Naive thymus-derived CD8-positive, alpha-beta T cell (primary cell): ENCODE measurements around the gene ZFHX3. TPM values are rescaled to one million over a fixed set of nuclear protein-coding genes. Genes with fewer than 3 reads are reported as not detected.
A peak's percentile ranks its signal among the peaks of the same experiment; 100 is the strongest.

ENCODE experiments used
- ATAC-seq, 2 donors: fragments of 150-1000 bp; cut with Tn5 transposase in 1 of 2; sonication (Bioruptor Pico), chemical (Tn5 transposase) in 1 of 2; 1 replicate in 1 of 2; 2 replicates in 1 of 2; pipeline ENCODE4 v1.10.0; 2021; ENCODE audit warnings: mild to moderate bottlenecking in 2 of 2, moderate library complexity in 2 of 2
- POLR2A ChIA-PET: fragments of 350-600 bp; sonication (Branson Sonifier 250); formaldehyde crosslinking; loops from one replicate; lab custom pipeline; 2021; ENCODE audit warnings: antibody characterized with exemption; lab: Charles Lee
- DNase-seq, 10 donors: peaks; one replicate each; pipeline versions ENCODE4 v3.0.0 to v3.0.0-alpha.2; 2020 to 2022
- H3K27ac Mint-ChIP-seq, 10 donors: one replicate each; pipeline ENCODE4 v1.8.0; 2020 to 2022; ENCODE audit warnings: mild to moderate bottlenecking in 10 of 10, mixed read lengths in 10 of 10, moderate library complexity in 4 of 10, inconsistent platforms in 1 of 10
- H3K27me3 Mint-ChIP-seq, 5 donors: one replicate each; pipeline ENCODE4 v1.8.0; 2021 to 2022; ENCODE audit warnings: mixed read lengths in 5 of 5
- H3K36me3 Mint-ChIP-seq, 3 donors: one replicate each; pipeline ENCODE4 v1.8.0; 2020 to 2022; ENCODE audit warnings: mixed read lengths in 3 of 3, mild to moderate bottlenecking in 2 of 3, inconsistent platforms in 1 of 3
- H3K4me1 Mint-ChIP-seq, 4 donors: one replicate each; pipeline ENCODE4 v1.8.0; 2021 to 2022; ENCODE audit warnings: mixed read lengths in 4 of 4
- H3K4me3 Mint-ChIP-seq, 10 donors: one replicate each; pipeline ENCODE4 v1.8.0; 2020 to 2022; ENCODE audit warnings: mild to moderate bottlenecking in 10 of 10, mixed read lengths in 10 of 10, moderate library complexity in 6 of 10, inconsistent platforms in 1 of 10
- H3K9me3 Mint-ChIP-seq, 9 donors: one replicate each; pipeline ENCODE4 v1.8.0; 2020 to 2022; ENCODE audit warnings: mixed read lengths in 9 of 9, mild to moderate bottlenecking in 3 of 9, inconsistent platforms in 1 of 9, moderate library complexity in 1 of 9
- polyA plus RNA-seq, 3 donors: library from polyadenylated mRNA; unstranded; fragments of 300-500 nt; fragmentation: Illumina TruSeq; gene quantifications; one replicate each; pipeline ENCODE4 v1.2.3, GENCODE V29; 2021
- total RNA-seq, 8 experiments: library from RNA in 2 of 8; stranded (reverse) in 2 of 8; gene quantifications; one replicate each; pipeline ENCODE4 v1.2.3 and lab custom pipeline; 2021 to 2026

The ZFHX3 gene
- total and polyA plus RNA-seq, 5 experiments from 2014 or later = 0.05 to 0.38 (median 0.34) TPM; not detected in 2

- Mint-ChIP-seq H3K36me3 (no peaks in the 10 kb centered on the region), H3K27ac (no peak overlapping the region), H3K27me3 (peaks cover 0 to 8% (median 0%) of the 10 kb centered on the region in 5 donors), H3K4me1 (no peaks in the 10 kb centered on the region), H3K9me3 (peaks cover 0 to 2% (median 0%) of the 10 kb centered on the region in 9 donors), H3K4me3 (no peak overlapping the region)
- DNase-seq (no peak), ATAC-seq (no peak)
- POLR2A ChIA-PET = no interaction called here
Measured at GRCh38 chr16:72960101-72960500, 87.8 kb downstream of the ZFHX3 start.

- DNase-seq (no peak), ATAC-seq (no peak)
- Mint-ChIP-seq H3K36me3 (no peaks in the 10 kb centered on the region), H3K9me3 (peaks cover 0 to 2% (median 0%) of the 10 kb centered on the region in 9 donors), H3K27ac (no peak overlapping the region), H3K4me1 (no peaks in the 10 kb centered on the region), H3K27me3 (peaks cover 0 to 8% (median 0%) of the 10 kb centered on the region in 5 donors), H3K4me3 (no peak overlapping the region)
- POLR2A ChIA-PET = no interaction called here
Measured at GRCh38 chr16:72959301-72959996, 88.5 kb downstream of the ZFHX3 start.

- Mint-ChIP-seq H3K9me3 (peaks cover 0 to 2% (median 0%) of the 10 kb centered on the region in 9 donors), H3K27me3 (peaks cover 0 to 8% (median 0%) of the 10 kb centered on the region in 5 donors), H3K4me1 (no peaks in the 10 kb centered on the region), H3K36me3 (no peaks in the 10 kb centered on the region), H3K4me3 (no peak overlapping the region), H3K27ac (no peak overlapping the region)
- POLR2A ChIA-PET = no interaction called here
- no peak for ATAC-seq
- DNase-seq = no peak
Measured at GRCh38 chr16:72958522-72959076, 89.3 kb downstream of the ZFHX3 start.

GRCh38 chr16:72957303-72958277 lies 90.3 kb downstream of the ZFHX3 start:
- H3K27me3 Mint-ChIP-seq = peaks cover 0 to 2% (median 0%) of the 10 kb centered on the region in 5 donors
- H3K4me1 Mint-ChIP-seq = peaks cover 0 to 2% (median 0%) of the 10 kb centered on the region in 4 donors
- H3K4me3 Mint-ChIP-seq = no peak overlapping the region
- H3K27ac Mint-ChIP-seq = no peak overlapping the region
- no peaks in the 10 kb centered on the region for H3K36me3 Mint-ChIP-seq
- peaks cover 0 to 2% (median 0%) of the 10 kb centered on the region in 9 donors for H3K9me3 Mint-ChIP-seq
- DNase-seq (no peak), ATAC-seq (no peak)
- POLR2A ChIA-PET = no interaction called here

GRCh38 chr16:72956124-72957064 lies 91.5 kb downstream of the ZFHX3 start:
- POLR2A ChIA-PET = no interaction called here
- peaks cover 0 to 2% (median 0%) of the 10 kb centered on the region in 9 donors for H3K9me3 Mint-ChIP-seq
- no peaks in the 10 kb centered on the region for H3K36me3 Mint-ChIP-seq
- ATAC-seq (no peak), DNase-seq (no peak)
- peaks cover 0 to 2% (median 0%) of the 10 kb centered on the region in 4 donors for H3K4me1 Mint-ChIP-seq
- no peaks in the 10 kb centered on the region for H3K27me3 Mint-ChIP-seq
- H3K4me3 Mint-ChIP-seq = no peak overlapping the region
- H3K27ac Mint-ChIP-seq = no peak overlapping the region

GRCh38 chr16:72952811-72953271 lies 95.1 kb downstream of the ZFHX3 start:
- ATAC-seq = no peak
- no peaks in the 10 kb centered on the region for H3K36me3 Mint-ChIP-seq
- DNase-seq = no peak
- peaks cover 0 to 2% (median 0%) of the 10 kb centered on the region in 4 donors for H3K4me1 Mint-ChIP-seq
- no peaks in the 10 kb centered on the region for H3K27me3 Mint-ChIP-seq
- H3K4me3 Mint-ChIP-seq = no peak overlapping the region
- no peak overlapping the region for H3K27ac Mint-ChIP-seq
- POLR2A ChIA-PET = interaction anchor here (0.5 to 0.7 kb wide), 2 partner anchors 102 to 217 kb away, joined by 3 to 4 read pairs; no protein-coding TSS in a partner anchor
- H3K9me3 Mint-ChIP-seq = no peaks in the 10 kb centered on the region

GRCh38 chr16:72952404-72952803 lies 95.5 kb downstream of the ZFHX3 start:
- POLR2A ChIA-PET = no interaction called here
- H3K4me1 Mint-ChIP-seq = peaks cover 0 to 2% (median 0%) of the 10 kb centered on the region in 4 donors
- H3K27me3 Mint-ChIP-seq = no peaks in the 10 kb centered on the region
- ATAC-seq = no peak
- no peak overlapping the region for H3K4me3 Mint-ChIP-seq
- no peak for DNase-seq
- H3K36me3 Mint-ChIP-seq = no peaks in the 10 kb centered on the region
- H3K27ac Mint-ChIP-seq = peak overlapping the region in 1 of 10 donors; percentile 23
- H3K9me3 Mint-ChIP-seq = no peaks in the 10 kb centered on the region

GRCh38 chr16:72951916-72952315 lies 96.0 kb downstream of the ZFHX3 start:
- H3K4me1 Mint-ChIP-seq = peaks cover 0 to 2% (median 0%) of the 10 kb centered on the region in 4 donors
- POLR2A ChIA-PET = no interaction called here
- ATAC-seq = no peak

GRCh38 chr16:72950669-72951068 lies 97.3 kb downstream of the ZFHX3 start:
- no peaks in the 10 kb centered on the region for H3K27me3 Mint-ChIP-seq
- H3K9me3 Mint-ChIP-seq = no peaks in the 10 kb centered on the region
- H3K4me3 Mint-ChIP-seq = no peak overlapping the region
- no peaks in the 10 kb centered on the region for H3K36me3 Mint-ChIP-seq
- H3K27ac Mint-ChIP-seq = no peak overlapping the region
- ATAC-seq (no peak), DNase-seq (no peak)
- peaks cover 0 to 2% (median 0%) of the 10 kb centered on the region in 4 donors for H3K4me1 Mint-ChIP-seq
- POLR2A ChIA-PET = interaction anchor here (0.6 kb wide), 1 partner anchor 41 kb away, joined by 8 read pairs; no protein-coding TSS in a partner anchor

More at GRCh38 chr16:72951916-72952315, 96.0 kb downstream of the ZFHX3 start:
- no peak overlapping the region for H3K27ac Mint-ChIP-seq
- H3K4me3 Mint-ChIP-seq = no peak overlapping the region
- H3K27me3 Mint-ChIP-seq = no peaks in the 10 kb centered on the region
- no peaks in the 10 kb centered on the region for H3K9me3 Mint-ChIP-seq
- no peak for DNase-seq
- no peaks in the 10 kb centered on the region for H3K36me3 Mint-ChIP-seq

- no peak overlapping the region for H3K4me3 Mint-ChIP-seq
- no peaks in the 10 kb centered on the region for H3K27me3 Mint-ChIP-seq
- no peaks in the 10 kb centered on the region for H3K36me3 Mint-ChIP-seq
- H3K4me1 Mint-ChIP-seq = peaks cover 0 to 2% (median 0%) of the 10 kb centered on the region in 4 donors
- ATAC-seq (no peak), DNase-seq (no peak)
- POLR2A ChIA-PET = no interaction called here
- no peaks in the 10 kb centered on the region for H3K9me3 Mint-ChIP-seq
- no peak overlapping the region for H3K27ac Mint-ChIP-seq
Measured at GRCh38 chr16:72948238-72948829, 99.6 kb downstream of the ZFHX3 start.

- no peaks in the 10 kb centered on the region for H3K9me3 Mint-ChIP-seq
- H3K4me1 Mint-ChIP-seq = no peaks in the 10 kb centered on the region
- POLR2A ChIA-PET = no interaction called here
- ATAC-seq = no peak
- no peak overlapping the region for H3K27ac Mint-ChIP-seq
- DNase-seq = no peak
- no peaks in the 10 kb centered on the region for H3K27me3 Mint-ChIP-seq
- no peak overlapping the region for H3K4me3 Mint-ChIP-seq
- H3K36me3 Mint-ChIP-seq = no peaks in the 10 kb centered on the region
Measured at GRCh38 chr16:72947379-72948237, 100.3 kb downstream of the ZFHX3 start.
